Gastroesophageal sphincter (tissue), 4 donors: ENCODE measurements around the gene FDX1. TPM values are rescaled to one million over a fixed set of nuclear protein-coding genes. Genes with fewer than 3 reads are reported as not detected.

Experiments used
- ATAC-seq: fragments of 150-250 bp; one replicate; pipeline ENCODE4 v1.9.1; 2016; ENCODE audit warnings: mild to moderate bottlenecking, moderate library complexity
- H3K27ac ChIP-seq, 4 donors: fragments of 200-600 bp; sonication (generic) in 3 of 4; 1 replicate in 3 of 4; 2 replicates in 1 of 4; pipeline ENCODE4 v1.5.1; 2016 to 2019
- H3K27me3 ChIP-seq: fragments of 200-600 bp; sonication (generic); one replicate; pipeline ENCODE4 v1.5.1; 2019
- H3K36me3 ChIP-seq, 2 donors: fragments of 200-600 bp; sonication (generic); one replicate each; pipeline ENCODE4 v1.5.1; 2019; ENCODE audit warnings: control low read depth in 1 of 2
- H3K4me1 ChIP-seq, 3 donors: fragments of 200-600 bp; sonication (generic); 1 replicate in 2 of 3; 2 replicates in 1 of 3; pipeline ENCODE4 v1.5.1; 2016 to 2019; ENCODE audit warnings: control low read depth in 2 of 3
- H3K4me3 ChIP-seq, 2 donors: fragments of 200-600 bp; sonication (generic); one replicate each; pipeline ENCODE4 v1.5.1; 2019; ENCODE audit warnings: mild to moderate bottlenecking in 1 of 2, moderate library complexity in 1 of 2
- H3K9me3 ChIP-seq, 3 donors: fragments of 200-600 bp; sonication (generic); one replicate each; pipeline ENCODE4 v1.5.1; 2017 to 2019; ENCODE audit warnings: control low read depth in 2 of 3
- EP300 ChIP-seq: sonication (generic); formaldehyde crosslinking; IDR thresholded peaks from one replicate; pipeline ENCODE4 v1.6.1; 2017; ENCODE audit warnings: antibody characterized with exemption, mild to moderate bottlenecking
- POLR2A ChIP-seq, 2 donors: fragments of 450-650 bp; IDR thresholded peaks; one replicate each; pipeline ENCODE4 v1.6.1; 2017; ENCODE audit warnings: antibody characterized with exemption in 2 of 2, mild to moderate bottlenecking in 2 of 2, moderate library complexity in 1 of 2
- POLR2AphosphoS5 ChIP-seq: sonication (generic); formaldehyde crosslinking; IDR thresholded peaks from one replicate; pipeline ENCODE4 v1.6.1; 2017; ENCODE audit warnings: antibody characterized with exemption
- WGBS, 2 donors: methylation state at CpG; one replicate each; pipeline ENCODE4 v1.1.5; 2018; ENCODE audit warnings: low coverage in 1 of 2; 5-methylcytosine and 5-hydroxymethylcytosine counted together
- total RNA-seq, 4 donors: library from RNA; depleted of rRNA; stranded (reverse); fragments of >200 nt; gene quantifications; one replicate each; pipeline ENCODE4 v1.1.0, GENCODE V29; 2016
- TF ChIP-seq, protein P1 (sequence below), 4 experiments: fragments of 200-600 bp in 2 of 4; fragments of 450-650 bp in 2 of 4; sonication (generic) in 1 of 4; IDR thresholded peaks; one replicate each; pipeline ENCODE4 v1.5.1; 2017 to 2019; ENCODE audit warnings: antibody characterized with exemption in 4 of 4, mild to moderate bottlenecking in 2 of 4, moderate library complexity in 2 of 4

The FDX1 gene
- total RNA-seq, 4 donors from 2014 or later, result 13.7 to 17.5 (median 14.7) TPM

DNA sequence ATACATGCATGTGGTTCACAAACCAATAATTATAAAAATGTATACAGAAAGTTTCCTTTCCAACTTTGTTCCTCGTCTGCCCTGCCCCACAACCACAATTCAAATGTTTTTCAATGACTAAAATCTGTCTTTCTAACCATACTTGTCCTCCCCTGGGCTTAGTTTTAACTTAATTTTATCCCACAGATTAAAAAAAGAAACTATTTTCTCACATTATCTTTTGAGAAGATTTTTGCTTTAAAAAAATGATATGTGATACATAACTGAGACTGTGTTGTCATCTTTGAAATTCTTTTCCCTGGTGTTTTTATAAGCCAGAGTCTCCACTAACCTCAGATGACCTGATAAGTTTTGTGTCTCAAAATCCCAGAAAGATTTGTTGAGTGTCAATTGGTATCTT is 79.0 kb downstream of the FDX1 start:
- no peaks in the 10 kb centered on the region for H3K27me3 ChIP-seq
- no peak for ATAC-seq
- 79 to 92% methylated on average over 1 of the region's 1 CpG for WGBS, 2 donors
- H3K4me3 ChIP-seq, result no peak overlapping the region
- no peaks in the 10 kb centered on the region for H3K36me3 ChIP-seq
- peaks cover 0 to 11% (median 0%) of the 10 kb centered on the region in 3 donors for H3K4me1 ChIP-seq
- no peak for TF ChIP-seq POLR2AphosphoS5
- TF ChIP-seq EP300, result no peak
- no peak for TF ChIP-seq POLR2A (IDR thresholded peaks at IDR 0.05)
- TF ChIP-seq, protein P1, sequence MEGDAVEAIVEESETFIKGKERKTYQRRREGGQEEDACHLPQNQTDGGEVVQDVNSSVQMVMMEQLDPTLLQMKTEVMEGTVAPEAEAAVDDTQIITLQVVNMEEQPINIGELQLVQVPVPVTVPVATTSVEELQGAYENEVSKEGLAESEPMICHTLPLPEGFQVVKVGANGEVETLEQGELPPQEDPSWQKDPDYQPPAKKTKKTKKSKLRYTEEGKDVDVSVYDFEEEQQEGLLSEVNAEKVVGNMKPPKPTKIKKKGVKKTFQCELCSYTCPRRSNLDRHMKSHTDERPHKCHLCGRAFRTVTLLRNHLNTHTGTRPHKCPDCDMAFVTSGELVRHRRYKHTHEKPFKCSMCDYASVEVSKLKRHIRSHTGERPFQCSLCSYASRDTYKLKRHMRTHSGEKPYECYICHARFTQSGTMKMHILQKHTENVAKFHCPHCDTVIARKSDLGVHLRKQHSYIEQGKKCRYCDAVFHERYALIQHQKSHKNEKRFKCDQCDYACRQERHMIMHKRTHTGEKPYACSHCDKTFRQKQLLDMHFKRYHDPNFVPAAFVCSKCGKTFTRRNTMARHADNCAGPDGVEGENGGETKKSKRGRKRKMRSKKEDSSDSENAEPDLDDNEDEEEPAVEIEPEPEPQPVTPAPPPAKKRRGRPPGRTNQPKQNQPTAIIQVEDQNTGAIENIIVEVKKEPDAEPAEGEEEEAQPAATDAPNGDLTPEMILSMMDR (IDR thresholded peaks at IDR 0.05), result no peak
- no peaks in the 10 kb centered on the region for H3K9me3 ChIP-seq
- no peak overlapping the region for H3K27ac ChIP-seq

DNA sequence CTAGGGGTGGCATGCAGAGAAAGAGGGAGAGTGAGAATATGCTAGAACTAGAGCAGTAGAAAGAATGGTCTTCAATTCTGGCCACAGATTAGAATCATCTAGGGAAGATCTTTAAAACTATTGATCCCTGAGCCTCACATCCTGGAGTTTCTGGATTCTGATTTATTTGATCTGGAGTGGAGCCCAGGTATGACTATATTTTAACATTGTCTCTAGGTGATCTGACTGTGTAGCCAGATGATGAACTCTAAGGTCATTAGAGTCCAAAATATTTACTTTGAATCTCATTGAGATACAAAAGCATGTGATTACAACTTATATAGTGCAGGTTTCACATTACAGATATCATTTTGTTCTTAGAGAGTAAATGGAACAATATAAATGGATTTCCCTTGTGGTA is 79.7 kb downstream of the FDX1 start:
- Histone ChIP-seq H3K9me3 (no peaks in the 10 kb centered on the region), H3K27ac (no peak overlapping the region), H3K27me3 (no peaks in the 10 kb centered on the region), H3K4me1 (peaks cover 0 to 14% (median 0%) of the 10 kb centered on the region in 3 donors), H3K4me3 (no peak overlapping the region), H3K36me3 (no peaks in the 10 kb centered on the region)
- ATAC-seq, result no peak
- TF ChIP-seq POLR2AphosphoS5 (no peak), EP300 (no peak), POLR2A (IDR thresholded peaks at IDR 0.05) (no peak)
- TF ChIP-seq, protein P1 (IDR thresholded peaks at IDR 0.05), result no peak

DNA sequence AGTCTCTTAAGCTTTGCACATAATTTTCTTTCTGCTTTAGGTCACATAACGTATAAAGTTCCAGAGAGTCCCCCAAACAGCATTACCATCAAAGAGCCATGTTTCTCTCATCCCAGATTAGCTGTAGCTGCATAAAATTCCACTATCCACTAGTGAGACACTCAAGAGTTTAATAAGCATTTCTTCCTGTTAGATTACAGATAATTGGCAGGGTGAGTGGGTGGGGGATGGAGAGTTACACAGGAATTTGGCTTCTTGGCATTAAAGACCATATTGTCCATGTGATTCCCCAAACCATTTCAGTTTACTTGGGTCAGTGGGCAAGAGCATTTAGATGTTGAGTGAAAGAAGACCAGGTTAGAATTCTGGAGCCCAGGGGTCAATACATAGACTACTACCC is 82.3 kb downstream of the FDX1 start:
- no peak for ATAC-seq
- peaks cover 0 to 14% (median 0%) of the 10 kb centered on the region in 3 donors for H3K4me1 ChIP-seq
- H3K4me3 ChIP-seq, result no peak overlapping the region
- H3K9me3 ChIP-seq, result no peaks in the 10 kb centered on the region
- no peaks in the 10 kb centered on the region for H3K36me3 ChIP-seq
- 80 to 89% methylated on average over 1 of the region's 1 CpG for WGBS, 2 donors
- no peaks in the 10 kb centered on the region for H3K27me3 ChIP-seq
- TF ChIP-seq, protein P1 (IDR thresholded peaks at IDR 0.05), result no peak
- TF ChIP-seq POLR2AphosphoS5, result no peak
- no peak for TF ChIP-seq EP300
- TF ChIP-seq POLR2A (IDR thresholded peaks at IDR 0.05), result no peak
- no peak overlapping the region for H3K27ac ChIP-seq

DNA sequence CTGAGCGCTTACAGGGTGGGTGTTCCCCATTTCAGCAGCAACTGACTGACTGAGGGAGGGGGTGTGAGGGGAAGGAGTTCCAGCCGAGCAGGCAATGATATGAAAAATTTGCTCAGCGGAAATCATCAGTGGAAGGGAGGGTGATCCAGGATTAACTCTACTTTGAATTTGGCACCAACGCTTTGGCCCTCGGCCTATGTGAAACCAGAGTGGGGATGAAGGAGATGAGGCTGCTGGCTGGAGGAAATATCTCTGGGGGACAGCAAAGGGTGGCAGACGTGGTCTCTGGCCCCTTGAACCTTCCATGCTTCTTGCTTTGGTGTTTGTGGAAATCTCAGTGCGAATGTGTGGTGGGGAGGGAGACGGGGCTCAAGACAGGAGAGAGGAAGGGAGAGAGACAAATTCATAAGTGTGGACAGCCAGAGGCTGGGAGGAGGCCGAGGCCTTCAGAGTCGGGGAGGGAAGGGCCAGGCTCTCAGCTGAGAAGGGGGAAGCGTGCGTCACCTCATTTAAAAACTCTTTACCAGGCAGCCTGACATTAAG is 83.6 kb downstream of the FDX1 start:
- H3K36me3 ChIP-seq, result no peaks in the 10 kb centered on the region
- peaks cover 0 to 14% (median 0%) of the 10 kb centered on the region in 3 donors for H3K4me1 ChIP-seq
- TF ChIP-seq EP300, result no peak
- no peak for TF ChIP-seq POLR2A (IDR thresholded peaks at IDR 0.05)
- TF ChIP-seq, protein P1 (IDR thresholded peaks at IDR 0.05), result no peak
- no peak for TF ChIP-seq POLR2AphosphoS5
- no peaks in the 10 kb centered on the region for H3K9me3 ChIP-seq
- no peak overlapping the region for H3K4me3 ChIP-seq
- H3K27me3 ChIP-seq, result no peaks in the 10 kb centered on the region
- peak overlapping the region in 2 of 4 donors; percentile 11 to 43 for H3K27ac ChIP-seq
- WGBS, 2 donors, result 36 to 45% methylated on average over 4 to 11 of the region's 12 CpGs
- peak; percentile 39 for ATAC-seq

DNA sequence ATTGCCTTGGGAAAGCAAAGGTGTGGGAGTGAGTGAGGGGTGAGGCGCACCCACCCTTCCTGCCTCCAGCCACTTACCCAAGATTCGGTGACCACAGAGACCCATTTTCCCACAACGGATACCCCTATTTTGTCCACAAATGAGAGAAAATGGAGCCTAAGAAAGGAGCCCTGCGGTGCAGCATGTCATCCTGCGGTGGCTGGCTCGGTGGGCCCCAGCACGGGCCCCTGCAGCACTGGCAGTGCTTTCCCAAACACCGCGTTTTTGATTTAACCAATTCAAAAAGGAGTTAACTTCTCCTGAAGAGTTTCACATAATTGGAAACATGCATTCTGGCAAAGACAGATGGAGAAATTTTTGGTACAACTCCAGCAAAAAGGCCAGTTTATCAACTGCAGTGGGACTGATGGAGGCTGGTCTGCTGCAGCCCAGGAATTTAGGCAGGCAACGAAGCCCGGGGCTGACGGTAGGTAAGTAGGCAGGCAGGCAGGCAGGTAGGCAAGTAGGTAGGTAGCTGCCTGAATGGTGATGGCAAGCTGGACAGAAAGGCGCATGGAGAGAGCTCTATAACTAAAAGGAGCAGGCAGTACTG is 84.2 kb downstream of the FDX1 start:
- TF ChIP-seq POLR2A (IDR thresholded peaks at IDR 0.05) (no peak), POLR2AphosphoS5 (no peak), EP300 (no peak)
- TF ChIP-seq, protein P1 (IDR thresholded peaks at IDR 0.05), result no peak
- no peaks in the 10 kb centered on the region for H3K36me3 ChIP-seq
- no peaks in the 10 kb centered on the region for H3K9me3 ChIP-seq
- H3K4me1 ChIP-seq, result peaks cover 0 to 14% (median 0%) of the 10 kb centered on the region in 3 donors
- peak overlapping the region in 1 of 4 donors; percentile 11 for H3K27ac ChIP-seq
- H3K27me3 ChIP-seq, result no peaks in the 10 kb centered on the region
- H3K4me3 ChIP-seq, result no peak overlapping the region
- no peak for ATAC-seq
- WGBS, 2 donors, result 39 to 43% methylated on average over 4 to 13 of the region's 13 CpGs
